Liver (tissue), 9 donors: ENCODE data around the gene SPATA46. TPM values are rescaled to one million over a fixed set of nuclear protein-coding genes. Genes with fewer than 3 reads are reported as not detected.

Experiments
- DNase-seq: peaks from one replicate; pipeline ENCODE4 v3.0.0-alpha.2; 2017; ENCODE audit warnings: low spot score
- H3K27ac ChIP-seq, 2 donors: one replicate each; pipeline ENCODE4 v1.7.0; 2013; ENCODE audit warnings: inconsistent platforms in 2 of 2, low read length in 2 of 2, control low read depth in 1 of 2, low read depth in 1 of 2, mild to moderate bottlenecking in 1 of 2
- H3K27me3 ChIP-seq, 4 donors: one replicate each; pipeline versions ENCODE4 v1.6.1 to v1.7.0; 2013; ENCODE audit warnings: low read length in 3 of 4, inconsistent platforms in 1 of 4, mild to moderate bottlenecking in 1 of 4, moderate library complexity in 1 of 4; ENCODE audit not compliant: control insufficient read depth in 4 of 4, insufficient read depth in 4 of 4
- H3K36me3 ChIP-seq, 4 donors: one replicate each; pipeline versions ENCODE4 v1.6.1 to v1.7.0; 2013; ENCODE audit warnings: low read length in 3 of 4, mild to moderate bottlenecking in 3 of 4, low read depth in 1 of 4, moderate library complexity in 1 of 4; ENCODE audit not compliant: control insufficient read depth in 4 of 4, insufficient read depth in 3 of 4
- H3K4me1 ChIP-seq, 4 donors: one replicate each; pipeline versions ENCODE4 v1.6.1 to v1.7.0; 2013; ENCODE audit warnings: low read length in 3 of 4, mild to moderate bottlenecking in 3 of 4, moderate library complexity in 1 of 4; ENCODE audit not compliant: control insufficient read depth in 4 of 4, insufficient read depth in 4 of 4
- H3K4me3 ChIP-seq, 3 donors: one replicate each; pipeline versions ENCODE4 v1.6.1 to v1.7.0; 2013; ENCODE audit warnings: low read length in 3 of 3, control low read depth in 1 of 3, low read depth in 1 of 3, mild to moderate bottlenecking in 1 of 3
- H3K9ac ChIP-seq, 2 donors: one replicate each; pipeline ENCODE4 v1.7.0; 2013; ENCODE audit warnings: low read length in 2 of 2, mild to moderate bottlenecking in 2 of 2, moderate library complexity in 2 of 2, control low read depth in 1 of 2, low read depth in 1 of 2
- H3K9me3 ChIP-seq, 4 donors: one replicate each; pipeline versions ENCODE4 v1.6.1 to v1.7.0; 2013; ENCODE audit warnings: low read length in 3 of 4; ENCODE audit not compliant: control insufficient read depth in 4 of 4
- EGR1 ChIP-seq, 2 donors: IDR thresholded peaks; 2 replicates each; pipeline ENCODE4 v1.6.1; 2016 to 2018; ENCODE audit warnings: antibody characterized with exemption in 2 of 2, low read depth in 2 of 2
- FOXA1 ChIP-seq: IDR thresholded peaks from 2 replicates; pipeline ENCODE4 v1.6.1; 2016; ENCODE audit warnings: antibody characterized with exemption
- FOXA2 ChIP-seq: IDR thresholded peaks from 2 replicates; pipeline ENCODE4 v1.6.1; 2016; ENCODE audit warnings: antibody characterized with exemption
- GABPA ChIP-seq, 2 donors: IDR thresholded peaks in 1 of 2; conservative IDR thresholded peaks in 1 of 2; 2 replicates each; pipeline ENCODE4 v1.6.1; 2016; ENCODE audit warnings: antibody characterized with exemption in 2 of 2, mild to moderate bottlenecking in 1 of 2, moderate library complexity in 1 of 2
- HNF4A ChIP-seq, 2 donors: conservative IDR thresholded peaks; 2 replicates each; pipeline ENCODE4 v1.6.1; 2016; ENCODE audit warnings: antibody characterized with exemption in 2 of 2, mild to moderate bottlenecking in 2 of 2
- JUND ChIP-seq, 2 donors: IDR thresholded peaks; 2 replicates each; pipeline ENCODE4 v1.6.1; 2016; ENCODE audit warnings: antibody characterized with exemption in 2 of 2
- MAX ChIP-seq: IDR thresholded peaks from 2 replicates; pipeline ENCODE4 v1.6.1; 2016; ENCODE audit warnings: antibody characterized with exemption
- NR2F2 ChIP-seq: IDR thresholded peaks from 2 replicates; pipeline ENCODE4 v1.6.1; 2016; ENCODE audit warnings: antibody characterized with exemption
- RAD21 ChIP-seq, 2 donors: IDR thresholded peaks; 2 replicates each; pipeline ENCODE4 v1.6.1; 2016; ENCODE audit warnings: antibody characterized with exemption in 2 of 2, mild to moderate bottlenecking in 2 of 2
- REST ChIP-seq: IDR thresholded peaks from 2 replicates; pipeline ENCODE4 v1.6.1; 2016; ENCODE audit warnings: antibody characterized with exemption, mild to moderate bottlenecking
- RXRA ChIP-seq, 2 donors: IDR thresholded peaks; 2 replicates each; pipeline ENCODE4 v1.6.1; 2017 to 2018; ENCODE audit warnings: antibody characterized with exemption in 2 of 2, mild to moderate bottlenecking in 1 of 2
- SP1 ChIP-seq: IDR thresholded peaks from 2 replicates; pipeline ENCODE4 v1.6.1; 2018; ENCODE audit warnings: antibody characterized with exemption, mild to moderate bottlenecking
- TAF1 ChIP-seq: conservative IDR thresholded peaks from 2 replicates; pipeline ENCODE4 v1.6.1; 2016; ENCODE audit warnings: antibody characterized with exemption, mild to moderate bottlenecking
- YY1 ChIP-seq: IDR thresholded peaks from 2 replicates; pipeline ENCODE4 v1.6.1; 2016; ENCODE audit warnings: antibody characterized with exemption, mild to moderate bottlenecking
- WGBS: extraction: QIAGEN DNeasy Blood & Tissue Kit; methylation state at CpG from one replicate; pipeline ENCODE4 v1.1.7; 2013; 5-methylcytosine and 5-hydroxymethylcytosine counted together
- polyA plus RNA-seq, 2 donors: library from polyadenylated mRNA; stranded (reverse) in 1 of 2; unstranded in 1 of 2; fragments of 200-250 nt in 1 of 2; fragments of >200 nt in 1 of 2; fragmentation: Nextera tagmentation in 1 of 2; extraction: Ambion mirVana in 1 of 2; gene quantifications; one replicate each; pipeline versions ENCODE4 v1.2.1 to v1.2.3, GENCODE V29; 2013 to 2015
- total RNA-seq, 2 donors: library from RNA; depleted of rRNA; stranded (reverse); fragments of >200 nt; gene quantifications; one replicate each; pipeline ENCODE4 v1.2.3, GENCODE V29; 2014
- TF ChIP-seq, protein P1 (sequence below): IDR thresholded peaks from 2 replicates; pipeline ENCODE4 v1.6.1; 2016; ENCODE audit warnings: antibody characterized with exemption
- TF ChIP-seq, protein P2 (sequence below): fragments of 150-350 bp; IDR thresholded peaks from 2 replicates; pipeline ENCODE4 v1.5.1; 2017; ENCODE audit warnings: improper control_type of control experiment, low read depth, low read length; ENCODE audit not compliant: missing input control
- donor health status: healthy.
- donor health status: healthy.
- donor health status: healthy.
- donor health status: healthy.
- donor health status: healthy.

SPATA46 gene
- total and polyA plus RNA-seq, 4 donors: 0.06 to 0.17 TPM; not detected in 2

DNA sequence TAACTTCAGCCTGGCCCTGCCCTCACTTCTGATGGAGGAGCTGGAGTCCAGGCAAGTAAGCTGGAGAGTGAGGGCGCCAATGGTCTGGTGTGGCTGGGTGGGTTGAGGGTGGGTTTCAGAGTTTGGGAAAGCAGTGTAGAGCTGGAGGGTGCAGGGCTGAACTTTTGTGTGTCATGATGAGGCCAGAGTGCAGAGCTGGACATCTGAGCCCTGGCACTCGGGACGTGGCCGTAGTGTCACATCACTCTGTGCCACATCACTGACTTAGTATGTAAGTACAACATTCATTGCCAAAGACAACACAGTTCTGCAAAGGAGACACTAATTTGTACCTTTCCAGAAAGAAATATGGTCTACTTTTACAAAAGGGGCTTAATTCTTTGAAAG is 15.8 kb downstream of the SPATA46 start (continued):
- TF ChIP-seq, protein P1, sequence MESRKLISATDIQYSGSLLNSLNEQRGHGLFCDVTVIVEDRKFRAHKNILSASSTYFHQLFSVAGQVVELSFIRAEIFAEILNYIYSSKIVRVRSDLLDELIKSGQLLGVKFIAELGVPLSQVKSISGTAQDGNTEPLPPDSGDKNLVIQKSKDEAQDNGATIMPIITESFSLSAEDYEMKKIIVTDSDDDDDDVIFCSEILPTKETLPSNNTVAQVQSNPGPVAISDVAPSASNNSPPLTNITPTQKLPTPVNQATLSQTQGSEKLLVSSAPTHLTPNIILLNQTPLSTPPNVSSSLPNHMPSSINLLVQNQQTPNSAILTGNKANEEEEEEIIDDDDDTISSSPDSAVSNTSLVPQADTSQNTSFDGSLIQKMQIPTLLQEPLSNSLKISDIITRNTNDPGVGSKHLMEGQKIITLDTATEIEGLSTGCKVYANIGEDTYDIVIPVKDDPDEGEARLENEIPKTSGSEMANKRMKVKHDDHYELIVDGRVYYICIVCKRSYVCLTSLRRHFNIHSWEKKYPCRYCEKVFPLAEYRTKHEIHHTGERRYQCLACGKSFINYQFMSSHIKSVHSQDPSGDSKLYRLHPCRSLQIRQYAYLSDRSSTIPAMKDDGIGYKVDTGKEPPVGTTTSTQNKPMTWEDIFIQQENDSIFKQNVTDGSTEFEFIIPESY: no peak
- TF ChIP-seq MAX (peak; percentile 50), RXRA (IDR thresholded peaks at IDR 0.05) (peak; percentile 71 to 93), YY1 (peak; percentile 59), FOXA2 (peak; percentile 61), HNF4A (conservative IDR thresholded peaks at IDR 0.05) (peak; percentile 90 to 94)

GRCh38 chr1:162360237-162360873 is 16.3 kb downstream of the SPATA46 start:
- Histone ChIP-seq H3K36me3 (peaks cover 2 to 20% (median 13%) of the 10 kb centered on the region in 4 donors), H3K27me3 (no peaks in the 10 kb centered on the region), H3K9ac (no peak overlapping the region), H3K27ac (peak overlapping the region; percentile 35 to 47), H3K4me3 (no peak overlapping the region), H3K9me3 (no peaks in the 10 kb centered on the region), H3K4me1 (peaks cover 8 to 38% (median 20%) of the 10 kb centered on the region in 4 donors)
- 82% methylated on average over 10 of the region's 10 CpGs for WGBS
- no peak for TF ChIP-seq NR2F2
- TF ChIP-seq EGR1 (IDR thresholded peaks at IDR 0.05; ENCODE audit: low read depth in 2 of 2): no peak
- TF ChIP-seq RXRA (IDR thresholded peaks at IDR 0.05): no peak
- no peak for TF ChIP-seq MAX
- no peak for DNase-seq

GRCh38 chr1:162359523-162360236 is 17.0 kb downstream of the SPATA46 start:
- Histone ChIP-seq H3K4me1 (peaks cover 3 to 31% (median 15%) of the 10 kb centered on the region in 4 donors), H3K36me3 (peaks cover 2 to 22% (median 17%) of the 10 kb centered on the region in 4 donors), H3K27me3 (no peaks in the 10 kb centered on the region), H3K9me3 (no peaks in the 10 kb centered on the region), H3K4me3 (no peak overlapping the region), H3K9ac (no peak overlapping the region), H3K27ac (peak overlapping the region in 1 of 2 donors; percentile 35)
- 84% methylated on average over 10 of the region's 10 CpGs for WGBS
- TF ChIP-seq TAF1 (no peak), SP1 (no peak), HNF4A (conservative IDR thresholded peaks at IDR 0.05) (no peak), JUND (IDR thresholded peaks at IDR 0.05) (no peak), EGR1 (IDR thresholded peaks at IDR 0.05; ENCODE audit: low read depth in 2 of 2) (no peak), REST (no peak), NR2F2 (no peak), RXRA (IDR thresholded peaks at IDR 0.05) (no peak), MAX (no peak), GABPA (IDR thresholded peaks at IDR 0.05 in 1 of 2, conservative IDR thresholded peaks at IDR 0.05 in 1 of 2) (no peak), FOXA1 (no peak), RAD21 (IDR thresholded peaks at IDR 0.05) (no peak)
- TF ChIP-seq, protein P2, sequence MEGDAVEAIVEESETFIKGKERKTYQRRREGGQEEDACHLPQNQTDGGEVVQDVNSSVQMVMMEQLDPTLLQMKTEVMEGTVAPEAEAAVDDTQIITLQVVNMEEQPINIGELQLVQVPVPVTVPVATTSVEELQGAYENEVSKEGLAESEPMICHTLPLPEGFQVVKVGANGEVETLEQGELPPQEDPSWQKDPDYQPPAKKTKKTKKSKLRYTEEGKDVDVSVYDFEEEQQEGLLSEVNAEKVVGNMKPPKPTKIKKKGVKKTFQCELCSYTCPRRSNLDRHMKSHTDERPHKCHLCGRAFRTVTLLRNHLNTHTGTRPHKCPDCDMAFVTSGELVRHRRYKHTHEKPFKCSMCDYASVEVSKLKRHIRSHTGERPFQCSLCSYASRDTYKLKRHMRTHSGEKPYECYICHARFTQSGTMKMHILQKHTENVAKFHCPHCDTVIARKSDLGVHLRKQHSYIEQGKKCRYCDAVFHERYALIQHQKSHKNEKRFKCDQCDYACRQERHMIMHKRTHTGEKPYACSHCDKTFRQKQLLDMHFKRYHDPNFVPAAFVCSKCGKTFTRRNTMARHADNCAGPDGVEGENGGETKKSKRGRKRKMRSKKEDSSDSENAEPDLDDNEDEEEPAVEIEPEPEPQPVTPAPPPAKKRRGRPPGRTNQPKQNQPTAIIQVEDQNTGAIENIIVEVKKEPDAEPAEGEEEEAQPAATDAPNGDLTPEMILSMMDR: no peak
- DNase-seq: no peak
